IMR-90 (cell line): ENCODE data around the gene CDH13. TPM values are rescaled to one million over a fixed set of nuclear protein-coding genes. Genes with fewer than 3 reads are reported as not detected.

Experiments used
- ATAC-seq: fragments of 200-7000 bp; cut with Tn5 transposase; 2 replicates; pipeline ENCODE4 v1.9.1; 2020; ENCODE audit warnings: low read depth, mild to moderate bottlenecking, moderate library complexity
- BruUV-seq: library from RNA; stranded (reverse); fragments of 400-500 nt; replicated peaks from 2 replicates; lab custom pipeline; 2021; lab: Mats Ljungman, UMichigan
- CTCF ChIA-PET: fragments of 300-600 bp; formaldehyde crosslinking; extraction: SDS; loops from one replicate; lab custom pipeline; 2021; ENCODE audit warnings: antibody characterized with exemption; lab: Yijun Ruan, JAX
- POLR2A ChIA-PET: fragments of 300-600 bp; sonication (Branson Sonifier 250); formaldehyde crosslinking; loops from one replicate; lab custom pipeline; 2022; ENCODE audit warnings: antibody characterized with exemption; ENCODE audit not compliant: unreplicated experiment; lab: Charles Lee
- DNase-seq: peaks from one replicate; pipeline ENCODE4 v3.0.0; 2013
- H2AFZ ChIP-seq: replicated peaks from 2 replicates; pipeline ENCODE3; 2013; ENCODE audit warnings: low read length, mild to moderate bottlenecking; ENCODE audit not compliant: poor library complexity
- H2AK5ac ChIP-seq: 2 replicates; pipeline ENCODE4 v1.6.1; 2013; ENCODE audit warnings: low read depth, low read length, inconsistent platforms
- H2AK9ac ChIP-seq: replicated peaks from 2 replicates; pipeline ENCODE3; 2013; ENCODE audit warnings: mild to moderate bottlenecking, low read depth, low read length, moderate library complexity; ENCODE audit not compliant: poor library complexity
- H2BK120ac ChIP-seq: 2 replicates; pipeline ENCODE4 v1.6.1; 2013; ENCODE audit warnings: low read depth, low read length, inconsistent platforms
- H2BK15ac ChIP-seq: 3 replicates; pipeline ENCODE4 v1.6.1; 2013; ENCODE audit warnings: low read depth, low read length, inconsistent platforms
- H2BK20ac ChIP-seq: 2 replicates; pipeline ENCODE4 v1.6.1; 2013; ENCODE audit warnings: low read depth, mild to moderate bottlenecking, inconsistent platforms, low read length, moderate library complexity
- H2BK5ac ChIP-seq: 2 replicates; pipeline ENCODE4 v1.6.1; 2013; ENCODE audit warnings: mild to moderate bottlenecking, low read depth, low read length, inconsistent platforms; ENCODE audit not compliant: poor library complexity, severe bottlenecking
- H3K14ac ChIP-seq: replicated peaks from 2 replicates; pipeline ENCODE4 v1.6.1; 2013; ENCODE audit warnings: low read depth, low read length, inconsistent platforms
- H3K18ac ChIP-seq: 2 replicates; pipeline ENCODE4 v1.6.1; 2013; ENCODE audit warnings: low read depth, low read length, control low read depth
- H3K23ac ChIP-seq: 2 replicates; pipeline ENCODE4 v1.6.1; 2013; ENCODE audit warnings: low read depth, low read length, inconsistent platforms
- H3K27ac ChIP-seq: 2 replicates; pipeline ENCODE4 v1.5.1; 2013; ENCODE audit warnings: mild to moderate bottlenecking, control low read depth, low read length; ENCODE audit not compliant: insufficient read depth
- H3K27me3 ChIP-seq: 2 replicates; pipeline ENCODE4 v1.6.1; 2013; ENCODE audit warnings: low read length; ENCODE audit not compliant: control insufficient read depth, insufficient read depth
- H3K36me3 ChIP-seq: 2 replicates; pipeline ENCODE4 v1.6.1; 2013; ENCODE audit warnings: low read length, mixed read lengths; ENCODE audit not compliant: control insufficient read depth, insufficient read depth
- H3K4ac ChIP-seq: 2 replicates; pipeline ENCODE4 v1.6.1; 2013; ENCODE audit warnings: low read depth, low read length, inconsistent platforms
- H3K4me1 ChIP-seq: 2 replicates; pipeline ENCODE4 v1.6.1; 2013; ENCODE audit warnings: low read length, mixed read lengths; ENCODE audit not compliant: control insufficient read depth, insufficient read depth
- H3K4me2 ChIP-seq: 2 replicates; pipeline ENCODE4 v1.6.1; 2013; ENCODE audit warnings: low read depth, mild to moderate bottlenecking, control low read depth, low read length, moderate library complexity
- H3K4me3 ChIP-seq: 2 replicates; pipeline ENCODE4 v1.5.1; 2013; ENCODE audit warnings: low read depth, mild to moderate bottlenecking, control low read depth, low read length, moderate library complexity; ENCODE audit not compliant: insufficient read depth
- H3K56ac ChIP-seq: 2 replicates; pipeline ENCODE4 v1.6.1; 2013; ENCODE audit warnings: low read length, inconsistent platforms; ENCODE audit not compliant: insufficient read depth; ENCODE audit errors: extremely low read depth
- H3K79me1 ChIP-seq, 2 experiments: 2 replicates each; pipeline ENCODE4 v1.6.1; 2013; ENCODE audit warnings: low read length in 2 of 2, inconsistent platforms in 1 of 2, low read depth in 1 of 2
- H3K9ac ChIP-seq: 2 replicates; pipeline ENCODE4 v1.6.1; 2013; ENCODE audit warnings: low read depth, low read length, control low read depth
- H3K9me1 ChIP-seq: 2 replicates; pipeline ENCODE4 v1.6.1; 2013; ENCODE audit warnings: low read length, inconsistent platforms; ENCODE audit not compliant: insufficient read depth
- H3K9me3 ChIP-seq: 2 replicates; pipeline ENCODE4 v1.6.1; 2013; ENCODE audit warnings: low read length; ENCODE audit not compliant: control insufficient read depth, insufficient read depth
- H4K20me1 ChIP-seq: 2 replicates; pipeline ENCODE4 v1.6.1; 2013; ENCODE audit warnings: low read length, inconsistent platforms; ENCODE audit not compliant: insufficient read depth
- H4K5ac ChIP-seq: 2 replicates; pipeline ENCODE4 v1.6.1; 2013; ENCODE audit warnings: mild to moderate bottlenecking, low read depth, low read length, control low read depth
- H4K8ac ChIP-seq, 2 experiments: 2 replicates each; pipeline ENCODE4 v1.6.1; 2013; ENCODE audit warnings: low read depth in 2 of 2, low read length in 2 of 2, control low read depth in 1 of 2, inconsistent platforms in 1 of 2
- H4K91ac ChIP-seq: 2 replicates; pipeline ENCODE4 v1.6.1; 2013; ENCODE audit warnings: low read depth, low read length, inconsistent platforms; ENCODE audit not compliant: insufficient read depth
- RFX5 ChIP-seq: IDR thresholded peaks from 2 replicates; pipeline ENCODE4 v1.8.0; 2012; ENCODE audit warnings: low read depth, mild to moderate bottlenecking, low read length, moderate library complexity
- WGBS, 2 experiments: methylation state at CpG; one replicate each; pipeline versions ENCODE4 v1.1.5 to v1.1.7; 2013; ENCODE audit warnings: missing lambda C conversion rate in 2 of 2; ENCODE audit not compliant: insufficient read length in 1 of 2; ENCODE audit errors: extremely low coverage in 2 of 2; 5-methylcytosine and 5-hydroxymethylcytosine counted together
- dilution Hi-C: fragments of 300-500 bp; cut with HindIII; formaldehyde crosslinking; loops from one replicate; pipeline ENCODE4 v1.14.3; 2018; ENCODE audit warnings: low sequenced_read_pairs; ENCODE audit not compliant: unreplicated experiment
- in situ Hi-C: fragments of 300-500 bp; cut with MboI; formaldehyde crosslinking; loops from 3 replicates; pipeline ENCODE4 v1.14.3; 2019; ENCODE audit warnings: low sequenced_read_pairs, inconsistent platforms, mixed read lengths
- intact Hi-C: fragments of 100-400 bp; cut with micrococcal nuclease; formaldehyde crosslinking; loops from 2 replicates; pipeline ENCODE4 v1.10.0; 2022
- polyA plus RNA-seq, 3 experiments: library from polyadenylated mRNA; depleted of rRNA; stranded (reverse); fragments of >200 nt; gene quantifications; 2 replicates each; pipeline ENCODE4 v1.2.3, GENCODE V29; 2012; ENCODE audit warnings: low replicate concordance in 1 of 3
- total RNA-seq: library from RNA; depleted of rRNA; stranded (reverse); fragments of >200 nt; gene quantifications from 2 replicates; pipeline ENCODE4 v1.2.3, GENCODE V29; 2012

CDH13 gene
- total and polyA plus RNA-seq, 2 of the 4 experiments (the other 2 are of a cell fraction) = 61.6 to 74.7 TPM

- in situ Hi-C loops = no loop called here
- no TSS peak for BruUV-seq
- no peak overlapping the region for H2AK9ac ChIP-seq
- H3K4me1 ChIP-seq = no peaks in the 10 kb centered on the region
- no peak for ATAC-seq
- no peak overlapping the region for H4K5ac ChIP-seq
- no peaks in the 10 kb centered on the region for H3K79me1 ChIP-seq
- H3K27me3 ChIP-seq = no peaks in the 10 kb centered on the region
- no peak overlapping the region for H2AK5ac ChIP-seq
- no peak overlapping the region for H2BK15ac ChIP-seq
- no peak overlapping the region for H3K4ac ChIP-seq
- no peak overlapping the region for H3K56ac ChIP-seq
- POLR2A ChIA-PET = no interaction called here
- no peak overlapping the region for H3K4me2 ChIP-seq
- H3K18ac ChIP-seq = no peak overlapping the region
- no CpG with 5 or more reads among the region's 2 CpGs for WGBS, 2 experiments
- no peaks in the 10 kb centered on the region for H3K36me3 ChIP-seq
- H3K4me3 ChIP-seq = no peak overlapping the region
- H2AFZ ChIP-seq = no peak overlapping the region
- no peak overlapping the region for H4K91ac ChIP-seq
- no peak overlapping the region for H2BK20ac ChIP-seq
- H3K27ac ChIP-seq = no peak overlapping the region
- TF ChIP-seq RFX5 = no peak
- no peak overlapping the region for H3K9ac ChIP-seq
- H2BK5ac ChIP-seq = no peak overlapping the region
- H3K9me3 ChIP-seq = no peaks in the 10 kb centered on the region
- no peaks in the 10 kb centered on the region for H4K20me1 ChIP-seq
- intact Hi-C loops = loop anchor here (5.0 kb wide), 1 partner anchor 805 kb away; no protein-coding TSS in a partner anchor
- H3K14ac ChIP-seq = no peak overlapping the region
- H3K9me1 ChIP-seq = no peaks in the 10 kb centered on the region
- CTCF ChIA-PET = no interaction called here
- no peak for DNase-seq
- dilution Hi-C loops = no loop called here
- no peak overlapping the region for H4K8ac ChIP-seq
- no peak overlapping the region for H3K23ac ChIP-seq
- H2BK120ac ChIP-seq = no peak overlapping the region
These were observed 440.1 kb downstream of the CDH13 start for GRCh38 chr16:83066881-83067280.
